Sigmoid colon (tissue), 7 donors: ENCODE results near the gene RHBDL2. TPM values are rescaled to one million over a fixed set of nuclear protein-coding genes. Genes with fewer than 3 reads are reported as not detected.

Experiments
- DNase-seq: peaks from one replicate; pipeline ENCODE4 v3.0.0-alpha.2; 2019
- H3K27ac ChIP-seq, 4 donors: fragments of 200-600 bp; sonication (generic); one replicate each; pipeline ENCODE4 v1.5.1; 2016 to 2019; ENCODE audit warnings: mild to moderate bottlenecking in 1 of 4
- H3K27me3 ChIP-seq, 3 donors: fragments of 200-600 bp; sonication (generic); one replicate each; pipeline ENCODE4 v1.5.1; 2019; ENCODE audit warnings: mild to moderate bottlenecking in 1 of 3
- H3K36me3 ChIP-seq, 4 donors: fragments of 200-600 bp; sonication (generic); one replicate each; pipeline ENCODE4 v1.5.1; 2016 to 2019
- H3K4me1 ChIP-seq, 4 donors: fragments of 200-600 bp; sonication (generic); one replicate each; pipeline ENCODE4 v1.5.1; 2017 to 2019
- H3K4me3 ChIP-seq, 4 donors: fragments of 200-600 bp; sonication (generic); one replicate each; pipeline ENCODE4 v1.5.1; 2017 to 2019; ENCODE audit warnings: mild to moderate bottlenecking in 2 of 4, moderate library complexity in 1 of 4
- H3K9me3 ChIP-seq, 4 donors: fragments of 200-600 bp in 3 of 4; sonication (generic) in 3 of 4; one replicate each; pipeline versions ENCODE4 v1.5.1 to v1.6.1; 2013 to 2019
- CTCF ChIP-seq, 4 experiments: fragments of 450-650 bp in 3 of 4; fragments of 200-600 bp in 1 of 4; IDR thresholded peaks; one replicate each; pipeline ENCODE4 v1.5.1; 2016 to 2019; ENCODE audit warnings: antibody characterized with exemption in 4 of 4, mild to moderate bottlenecking in 3 of 4, moderate library complexity in 2 of 4
- EP300 ChIP-seq, 4 donors: sonication (generic); formaldehyde crosslinking; IDR thresholded peaks; one replicate each; pipeline ENCODE4 v1.6.1; 2017; ENCODE audit warnings: antibody characterized with exemption in 4 of 4
- POLR2A ChIP-seq, 2 donors: fragments of 450-650 bp; IDR thresholded peaks; one replicate each; pipeline ENCODE4 v1.6.1; 2016; ENCODE audit warnings: antibody characterized with exemption in 2 of 2, mild to moderate bottlenecking in 2 of 2, moderate library complexity in 2 of 2
- POLR2AphosphoS5 ChIP-seq, 4 donors: sonication (generic); formaldehyde crosslinking; IDR thresholded peaks; one replicate each; pipeline ENCODE4 v1.6.1; 2017; ENCODE audit warnings: antibody characterized with exemption in 4 of 4
- WGBS, 2 donors: extraction: QIAGEN DNeasy Blood & Tissue Kit; methylation state at CpG; one replicate each; pipeline ENCODE4 v1.1.7; 2013; 5-methylcytosine and 5-hydroxymethylcytosine counted together
- intact Hi-C: fragments of 100-400 bp; cut with DNase I; formaldehyde crosslinking; loops from one replicate; pipeline ENCODE4 v1.15.1; 2023
- polyA plus RNA-seq, 3 donors: library from polyadenylated mRNA; stranded (reverse); fragments of 200-250 nt; gene quantifications; one replicate each; pipeline ENCODE4 v1.2.3, GENCODE V29; 2013
- total RNA-seq, 4 donors: library from RNA; depleted of rRNA; stranded (reverse); fragments of >200 nt; gene quantifications; one replicate each; pipeline ENCODE4 v1.1.0, GENCODE V29; 2016
- donor health status: healthy with polysubstance abuse.
- donor health status: Bipolar disorder and iron deficiency.
- donor health status: healthy.

RHBDL2 gene
- total and polyA plus RNA-seq, 7 donors: 0.55 to 24.9 (median 7.1) TPM; not detected in 3

GRCh38 chr1:38898653-38899230 lies 42.9 kb downstream of the RHBDL2 start:
- Histone ChIP-seq H3K27ac (no peak overlapping the region), H3K36me3 (no peaks in the 10 kb centered on the region), H3K4me1 (no peaks in the 10 kb centered on the region), H3K9me3 (no peaks in the 10 kb centered on the region), H3K4me3 (no peak overlapping the region), H3K27me3 (no peaks in the 10 kb centered on the region)
- intact Hi-C loops: no loop called here
- DNase-seq: no peak
- no peak for TF ChIP-seq POLR2AphosphoS5 (IDR thresholded peaks at IDR 0.05)
- no peak for TF ChIP-seq EP300 (IDR thresholded peaks at IDR 0.05)
- TF ChIP-seq POLR2A (IDR thresholded peaks at IDR 0.05): no peak
- TF ChIP-seq CTCF (IDR thresholded peaks at IDR 0.05): no peak

- intact Hi-C loops: no loop called here
- no peaks in the 10 kb centered on the region for H3K36me3 ChIP-seq
- H3K4me1 ChIP-seq: no peaks in the 10 kb centered on the region
- no peak for DNase-seq
- WGBS, 2 donors: 95 to 97% methylated on average over 2 of the region's 2 CpGs
- no peak overlapping the region for H3K4me3 ChIP-seq
- H3K27me3 ChIP-seq: no peaks in the 10 kb centered on the region
- H3K9me3 ChIP-seq: no peaks in the 10 kb centered on the region
- no peak overlapping the region for H3K27ac ChIP-seq
- TF ChIP-seq POLR2AphosphoS5 (IDR thresholded peaks at IDR 0.05) (no peak), POLR2A (IDR thresholded peaks at IDR 0.05) (no peak), CTCF (IDR thresholded peaks at IDR 0.05) (no peak), EP300 (IDR thresholded peaks at IDR 0.05) (no peak)
These were observed 45.5 kb downstream of the RHBDL2 start for GRCh38 chr1:38896169-38896568.

- Histone ChIP-seq H3K36me3 (no peaks in the 10 kb centered on the region), H3K4me3 (no peak overlapping the region), H3K27me3 (no peaks in the 10 kb centered on the region), H3K27ac (no peak overlapping the region), H3K9me3 (no peaks in the 10 kb centered on the region), H3K4me1 (no peaks in the 10 kb centered on the region)
- TF ChIP-seq CTCF (IDR thresholded peaks at IDR 0.05) (no peak), EP300 (IDR thresholded peaks at IDR 0.05) (no peak), POLR2AphosphoS5 (IDR thresholded peaks at IDR 0.05) (no peak), POLR2A (IDR thresholded peaks at IDR 0.05) (no peak)
- WGBS, 2 donors: 81 to 90% methylated on average over 1 of the region's 1 CpG
- intact Hi-C loops: no loop called here
- no peak for DNase-seq
These were observed 48.7 kb downstream of the RHBDL2 start for GRCh38 chr1:38892976-38893375.

GRCh38 chr1:38891753-38892152 lies 49.9 kb downstream of the RHBDL2 start:
- Histone ChIP-seq H3K4me3 (no peak overlapping the region), H3K9me3 (no peaks in the 10 kb centered on the region), H3K36me3 (no peaks in the 10 kb centered on the region), H3K27ac (no peak overlapping the region), H3K27me3 (no peaks in the 10 kb centered on the region), H3K4me1 (no peaks in the 10 kb centered on the region)
- WGBS, 2 donors: 87 to 90% methylated on average over 1 of the region's 1 CpG
- DNase-seq: no peak
- TF ChIP-seq EP300 (IDR thresholded peaks at IDR 0.05): no peak
- TF ChIP-seq POLR2A (IDR thresholded peaks at IDR 0.05): no peak
- TF ChIP-seq POLR2AphosphoS5 (IDR thresholded peaks at IDR 0.05): no peak
- TF ChIP-seq CTCF (IDR thresholded peaks at IDR 0.05): no peak
- intact Hi-C loops: no loop called here

GRCh38 chr1:38889589-38889988 lies 52.0 kb downstream of the RHBDL2 start:
- Histone ChIP-seq H3K9me3 (no peaks in the 10 kb centered on the region), H3K36me3 (no peaks in the 10 kb centered on the region), H3K27me3 (no peaks in the 10 kb centered on the region), H3K4me3 (no peak overlapping the region), H3K27ac (no peak overlapping the region), H3K4me1 (no peaks in the 10 kb centered on the region)
- DNase-seq: no peak
- 67 to 71% methylated on average over 5 of the region's 5 CpGs for WGBS, 2 donors
- no peak for TF ChIP-seq CTCF (IDR thresholded peaks at IDR 0.05)
- TF ChIP-seq POLR2A (IDR thresholded peaks at IDR 0.05): no peak
- TF ChIP-seq POLR2AphosphoS5 (IDR thresholded peaks at IDR 0.05): no peak
- no peak for TF ChIP-seq EP300 (IDR thresholded peaks at IDR 0.05)
- intact Hi-C loops: no loop called here
